Left lung (tissue), 14 donors: ENCODE measurements around the gene DCDC1. TPM values are rescaled to one million over a fixed set of nuclear protein-coding genes. Genes with fewer than 3 reads are reported as not detected.

Experiments used
- ATAC-seq: fragments of 200-7000 bp; cut with Tn5 transposase; one replicate; pipeline ENCODE4 v1.9.1; 2020; ENCODE audit warnings: moderate library complexity
- DNase-seq, 4 donors: peaks; one replicate each; pipeline ENCODE4 v3.0.0-alpha.2; 2013 to 2020
- H3K27ac ChIP-seq, 2 donors: fragments of 200-600 bp; sonication (generic) in 1 of 2; one replicate each; pipeline versions ENCODE4 v1.5.0 to v1.8.0; 2020 to 2021
- H3K27me3 ChIP-seq, 2 donors: fragments of 200-600 bp; sonication (generic) in 1 of 2; one replicate each; pipeline versions ENCODE4 v1.5.0 to v1.8.0; 2020 to 2021
- H3K36me3 ChIP-seq, 2 donors: fragments of 200-600 bp; sonication (generic) in 1 of 2; one replicate each; pipeline versions ENCODE4 v1.5.0 to v1.8.0; 2020 to 2021
- H3K4me1 ChIP-seq, 2 donors: fragments of 200-600 bp; one replicate each; pipeline ENCODE4 v1.8.0; 2021
- H3K4me3 ChIP-seq, 2 donors: fragments of 200-600 bp; sonication (generic) in 1 of 2; one replicate each; pipeline versions ENCODE4 v1.5.0 to v1.8.0; 2020 to 2021; ENCODE audit warnings: mild to moderate bottlenecking in 1 of 2
- H3K9me3 ChIP-seq, 2 donors: fragments of 200-600 bp; sonication (generic) in 1 of 2; one replicate each; pipeline versions ENCODE4 v1.5.0 to v1.8.0; 2020 to 2021
- intact Hi-C, 2 donors: fragments of 100-400 bp; cut with DNase I; formaldehyde crosslinking; loops; one replicate each; pipeline versions ENCODE4 v1.11.2 to v1.14.2; 2022
- long read RNA-seq, 12 donors: library from polyadenylated mRNA in 2 of 12; unstranded in 2 of 12; transcript quantifications; one replicate each; pipeline ENCODE4 v2.0.0 and lab custom pipeline, GENCODE V29; 2019 to 2026
- polyA plus RNA-seq, 6 donors: library from polyadenylated mRNA; unstranded; fragments of 120-200 nt; gene quantifications; one replicate each; pipeline ENCODE4 v1.2.1, GENCODE V29; 2013; ENCODE audit not compliant: insufficient read length in 6 of 6
- total RNA-seq, 2 donors: library from RNA; stranded (reverse); fragmentation: NEBNext Ultra II Directional; extraction: Animal tissue kit (Norgen Biotek cat#: 25700); gene quantifications; one replicate each; pipeline ENCODE4 v1.2.1, GENCODE V29; 2021
- TF ChIP-seq, protein P1 (sequence below), 2 donors: fragments of 200-600 bp; sonication (generic) in 1 of 2; IDR thresholded peaks; one replicate each; pipeline versions ENCODE4 v1.5.0 to v1.8.0; 2021; ENCODE audit warnings: antibody characterized with exemption in 2 of 2
- donor health status: DM: no; HTN: yes; CAD: no.
- donor health status: DM: no; HTN: no; CAD: no.

Gene DCDC1, protein sequence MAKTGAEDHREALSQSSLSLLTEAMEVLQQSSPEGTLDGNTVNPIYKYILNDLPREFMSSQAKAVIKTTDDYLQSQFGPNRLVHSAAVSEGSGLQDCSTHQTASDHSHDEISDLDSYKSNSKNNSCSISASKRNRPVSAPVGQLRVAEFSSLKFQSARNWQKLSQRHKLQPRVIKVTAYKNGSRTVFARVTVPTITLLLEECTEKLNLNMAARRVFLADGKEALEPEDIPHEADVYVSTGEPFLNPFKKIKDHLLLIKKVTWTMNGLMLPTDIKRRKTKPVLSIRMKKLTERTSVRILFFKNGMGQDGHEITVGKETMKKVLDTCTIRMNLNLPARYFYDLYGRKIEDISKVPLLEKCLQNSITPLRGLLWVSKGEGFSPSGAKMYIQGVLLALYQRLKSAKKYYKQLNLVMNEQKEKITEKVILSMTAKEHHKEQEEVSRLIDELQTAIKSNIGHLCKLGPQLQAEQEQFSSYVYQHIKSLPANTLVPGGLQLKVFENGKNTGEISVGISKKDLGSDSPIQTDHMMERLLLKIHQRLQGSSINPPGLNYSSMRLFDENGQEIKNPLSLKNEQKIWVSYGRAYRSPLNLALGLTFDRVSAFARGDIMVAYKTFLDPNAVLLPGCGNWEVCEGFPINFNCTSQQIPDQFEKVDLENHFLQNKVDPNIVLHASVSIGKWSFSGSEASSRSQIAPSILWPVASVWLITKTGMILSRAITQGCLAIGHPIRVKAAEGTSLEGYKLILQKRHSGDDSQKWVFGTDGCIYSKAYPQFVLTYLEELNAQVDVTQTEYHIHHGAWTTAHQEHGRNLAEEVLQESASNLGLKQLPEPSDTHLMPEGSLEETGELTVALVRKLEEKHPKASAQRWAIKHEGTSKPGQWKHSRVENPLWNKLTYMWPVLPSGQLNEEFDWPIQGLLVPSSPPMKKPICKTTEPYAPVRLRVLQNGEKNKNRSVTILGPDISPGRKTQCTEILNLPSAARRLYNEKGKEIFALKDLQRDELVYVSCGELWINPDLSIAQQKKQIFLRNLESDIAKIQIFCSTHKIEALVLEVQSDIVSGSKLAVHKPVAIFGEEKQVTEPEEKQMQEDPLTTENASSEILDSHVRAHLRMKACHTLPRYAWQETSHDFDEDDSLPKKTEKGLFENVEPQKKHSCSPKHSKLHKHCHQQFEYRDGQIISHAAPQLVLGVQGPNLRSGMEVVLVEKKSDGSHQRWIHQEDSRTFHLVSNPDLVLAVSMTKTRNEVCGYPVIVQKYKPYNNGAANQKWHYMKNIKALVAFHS (N-terminal part only)
- total RNA-seq (1 to 10 TPM in 1 of 2 donors, under 1 TPM in 1; 0.09 to 1.8 TPM), polyA plus RNA-seq (1 to 10 TPM; 1.3 to 3.3 (median 2.6) TPM)
- long read RNA-seq, donor 1: 0 reads
- long read RNA-seq, donor 2: 0 reads
- long read RNA-seq, donor 3: 0 reads
- long read RNA-seq, donor 4: 0 reads
- long read RNA-seq, donor 5: 0 reads
- long read RNA-seq, donor 6: 0 reads
- long read RNA-seq, donor 7: 0 reads
- long read RNA-seq, donor 8: 0 reads
- long read RNA-seq, donor 9: 0 reads
- long read RNA-seq, donor 10: 0 reads
- long read RNA-seq, donor 11: 0 reads
- long read RNA-seq, donor 12, partial matches to known transcripts: 33 of 33 reads
- long read RNA-seq, donor 12, other reads (novel, unspliced or antisense): 0 of 33 reads

GRCh38 chr11:31369348-31370329 lies at the start of gene DCDC1, which contains the start of gene DNAJC24:
Gene DCDC1 (minus strand): TSS chr11:31369739. CDS start chr11:31328280, 41,459 bp downstream.
Gene DNAJC24 (plus strand): TSS chr11:31369860. CDS start chr11:31370749, 889 bp downstream.
- H3K36me3 ChIP-seq: no peaks in the 10 kb centered on the region
- intact Hi-C loops: no loop called here
- peak; percentile 91 to 95 (median 94) for DNase-seq
- H3K27ac ChIP-seq: peak within 1 kb of the TSS; percentile 71 to 74
- peaks cover 0 to 9% of the 10 kb centered on the region in 2 donors for H3K27me3 ChIP-seq
- H3K9me3 ChIP-seq: no peaks in the 10 kb centered on the region
- peak within 1 kb of the TSS; percentile 64 to 68 for H3K4me3 ChIP-seq
- H3K4me1 ChIP-seq: peaks cover 7 to 17% of the 10 kb centered on the region in 2 donors
- TF ChIP-seq, protein P1, sequence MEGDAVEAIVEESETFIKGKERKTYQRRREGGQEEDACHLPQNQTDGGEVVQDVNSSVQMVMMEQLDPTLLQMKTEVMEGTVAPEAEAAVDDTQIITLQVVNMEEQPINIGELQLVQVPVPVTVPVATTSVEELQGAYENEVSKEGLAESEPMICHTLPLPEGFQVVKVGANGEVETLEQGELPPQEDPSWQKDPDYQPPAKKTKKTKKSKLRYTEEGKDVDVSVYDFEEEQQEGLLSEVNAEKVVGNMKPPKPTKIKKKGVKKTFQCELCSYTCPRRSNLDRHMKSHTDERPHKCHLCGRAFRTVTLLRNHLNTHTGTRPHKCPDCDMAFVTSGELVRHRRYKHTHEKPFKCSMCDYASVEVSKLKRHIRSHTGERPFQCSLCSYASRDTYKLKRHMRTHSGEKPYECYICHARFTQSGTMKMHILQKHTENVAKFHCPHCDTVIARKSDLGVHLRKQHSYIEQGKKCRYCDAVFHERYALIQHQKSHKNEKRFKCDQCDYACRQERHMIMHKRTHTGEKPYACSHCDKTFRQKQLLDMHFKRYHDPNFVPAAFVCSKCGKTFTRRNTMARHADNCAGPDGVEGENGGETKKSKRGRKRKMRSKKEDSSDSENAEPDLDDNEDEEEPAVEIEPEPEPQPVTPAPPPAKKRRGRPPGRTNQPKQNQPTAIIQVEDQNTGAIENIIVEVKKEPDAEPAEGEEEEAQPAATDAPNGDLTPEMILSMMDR (IDR thresholded peaks at IDR 0.05): no peak
- ATAC-seq: peak; percentile 100

GRCh38 chr11:31419138-31419537 lies 49.6 kb upstream of the DCDC1 start:
- H3K4me1 ChIP-seq: no peaks in the 10 kb centered on the region
- DNase-seq (no peak), ATAC-seq (no peak)
- TF ChIP-seq, protein P1 (IDR thresholded peaks at IDR 0.05): no peak
- no peak overlapping the region for H3K27ac ChIP-seq
- no peak overlapping the region for H3K4me3 ChIP-seq
- no peaks in the 10 kb centered on the region for H3K27me3 ChIP-seq
- intact Hi-C loops: no loop called here
- no peaks in the 10 kb centered on the region for H3K36me3 ChIP-seq
- no peaks in the 10 kb centered on the region for H3K9me3 ChIP-seq

- H3K27ac ChIP-seq: no peak overlapping the region
- intact Hi-C loops: no loop called here
- H3K4me3 ChIP-seq: no peak overlapping the region
- TF ChIP-seq, protein P1 (IDR thresholded peaks at IDR 0.05): no peak
- no peak for ATAC-seq
- no peaks in the 10 kb centered on the region for H3K27me3 ChIP-seq
- H3K4me1 ChIP-seq: no peaks in the 10 kb centered on the region
- no peaks in the 10 kb centered on the region for H3K36me3 ChIP-seq
- no peaks in the 10 kb centered on the region for H3K9me3 ChIP-seq
- no peak for DNase-seq
Measured at GRCh38 chr11:31417816-31418215, 48.3 kb upstream of the DCDC1 start.

GRCh38 chr11:31417357-31417756 lies 47.8 kb upstream of the DCDC1 start:
- no peak overlapping the region for H3K27ac ChIP-seq
- H3K36me3 ChIP-seq: no peaks in the 10 kb centered on the region
- no peak for DNase-seq
- no peaks in the 10 kb centered on the region for H3K9me3 ChIP-seq
- intact Hi-C loops: no loop called here
- no peak for ATAC-seq
- TF ChIP-seq, protein P1 (IDR thresholded peaks at IDR 0.05): no peak
- no peaks in the 10 kb centered on the region for H3K4me1 ChIP-seq
- no peak overlapping the region for H3K4me3 ChIP-seq
- no peaks in the 10 kb centered on the region for H3K27me3 ChIP-seq
